ENCODE data around the gene PAQR5.

Gene PAQR5

DNA sequence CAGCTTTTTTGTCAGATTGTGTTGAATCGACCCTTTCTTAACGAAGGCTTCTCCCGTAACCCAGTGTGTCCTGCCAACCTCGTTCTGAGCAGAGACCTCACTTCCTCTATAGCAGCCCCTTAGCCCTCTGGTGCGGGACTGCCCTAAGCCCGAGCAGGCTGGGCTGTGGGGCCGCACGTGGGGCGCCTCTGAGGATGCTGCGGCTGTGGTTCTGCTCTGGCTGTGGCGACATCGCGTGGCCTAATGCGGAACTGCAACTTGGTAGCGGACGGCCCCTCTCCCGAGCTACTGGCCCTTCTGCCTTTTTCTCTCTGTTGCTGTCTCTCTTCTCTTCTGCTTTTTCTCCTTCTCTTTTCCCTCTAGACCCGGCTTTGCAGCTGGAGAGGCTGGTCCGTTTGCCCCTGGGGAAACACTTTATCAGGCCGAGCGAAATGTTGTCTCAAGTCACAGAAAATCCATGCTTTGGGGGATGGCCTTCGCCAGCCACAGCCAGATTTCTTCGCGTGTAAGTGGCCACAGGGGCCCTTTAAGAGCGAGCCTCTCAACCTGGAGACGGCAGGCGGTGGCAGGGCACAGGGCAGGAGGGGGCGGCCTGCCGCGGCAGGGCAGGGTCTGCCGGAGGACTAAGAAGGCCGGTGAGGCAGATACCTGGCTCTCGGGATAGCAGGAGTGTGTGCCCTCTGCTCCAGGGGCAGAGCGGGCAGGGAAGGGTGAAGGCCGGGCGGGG, 96.0 kb downstream of the PAQR5 start:
- no peak for DNase-seq

DNA sequence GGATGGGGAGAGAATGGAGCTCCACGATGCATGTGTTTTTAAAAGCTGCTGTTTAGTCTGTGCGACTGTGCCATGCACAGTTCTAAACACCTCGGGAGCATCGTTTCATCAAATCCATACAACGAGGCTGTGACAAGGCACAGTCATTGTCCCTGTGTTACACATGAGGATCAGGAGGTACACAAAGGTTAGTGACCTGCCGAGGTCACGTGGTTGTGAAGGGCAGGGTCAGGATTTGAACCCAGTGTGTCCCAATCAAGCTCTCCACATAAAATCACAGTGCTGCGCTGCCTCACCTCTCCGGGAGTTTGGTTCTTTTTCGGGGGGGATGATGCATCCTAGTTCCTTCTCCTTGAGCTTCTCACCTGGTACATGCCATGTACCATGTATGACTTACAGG, 96.7 kb downstream of the PAQR5 start:
- DNase-seq, result no peak

DNA sequence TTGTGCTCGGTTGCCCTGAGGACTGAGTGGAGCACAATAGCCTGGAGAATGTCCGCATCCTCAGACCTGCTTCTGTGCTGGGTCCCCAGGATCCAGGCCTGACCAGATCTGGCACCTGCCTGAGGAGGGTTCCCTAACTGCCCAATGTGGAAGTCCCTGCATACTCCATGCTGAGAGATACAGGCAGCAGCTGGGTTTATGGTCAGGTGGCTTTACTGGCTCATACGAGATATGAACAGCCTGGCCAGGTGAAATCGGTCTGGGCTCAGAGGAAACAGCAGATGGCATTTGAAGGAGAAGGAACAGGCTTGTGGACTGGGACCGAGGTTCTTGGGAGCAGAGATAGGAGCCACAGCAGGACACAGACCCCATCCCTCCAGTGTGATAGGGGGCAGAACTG, 97.3 kb downstream of the PAQR5 start:
- no peak for DNase-seq

DNA sequence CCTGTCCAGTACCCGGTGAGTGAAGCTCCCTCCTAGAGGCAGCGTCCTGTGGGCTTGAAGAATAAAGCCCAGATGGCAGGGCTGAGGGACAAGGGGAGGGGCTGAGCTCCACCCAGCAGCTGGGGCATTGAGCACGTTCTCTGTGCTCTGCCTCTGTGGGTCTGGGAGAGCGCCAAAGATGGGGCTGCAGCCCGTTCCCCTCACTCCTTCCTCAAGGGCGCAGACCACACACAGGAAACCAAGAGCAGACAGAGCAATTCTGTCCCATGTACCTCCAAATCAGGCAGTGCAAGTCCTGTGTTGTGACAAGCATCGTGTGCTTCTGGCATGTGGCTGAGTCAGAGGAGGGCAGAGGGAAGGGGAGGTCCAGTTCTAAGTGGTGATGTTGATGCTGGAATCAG, 99.8 kb downstream of the PAQR5 start:
- no peak for DNase-seq

DNA sequence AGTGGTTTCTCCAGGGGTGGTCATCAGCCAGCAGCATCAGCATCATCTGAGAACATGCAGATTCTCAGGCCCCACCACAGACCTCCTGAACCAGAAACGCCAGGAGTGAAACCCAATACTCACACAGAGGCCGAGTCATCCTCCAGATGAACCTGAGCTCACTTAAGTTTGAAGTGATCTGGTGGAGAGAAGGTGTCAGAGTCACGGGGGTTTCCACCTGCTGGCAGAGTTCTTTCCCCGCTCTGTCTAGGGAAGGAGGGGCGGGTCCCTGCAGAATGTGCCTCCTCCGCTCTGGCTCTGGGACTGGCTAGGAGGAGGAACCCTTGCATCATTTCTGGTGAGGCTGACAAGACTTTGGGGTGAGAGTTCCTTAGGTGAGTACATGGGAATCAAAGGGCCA, 102.1 kb downstream of the PAQR5 start:
- no peak for DNase-seq

DNA sequence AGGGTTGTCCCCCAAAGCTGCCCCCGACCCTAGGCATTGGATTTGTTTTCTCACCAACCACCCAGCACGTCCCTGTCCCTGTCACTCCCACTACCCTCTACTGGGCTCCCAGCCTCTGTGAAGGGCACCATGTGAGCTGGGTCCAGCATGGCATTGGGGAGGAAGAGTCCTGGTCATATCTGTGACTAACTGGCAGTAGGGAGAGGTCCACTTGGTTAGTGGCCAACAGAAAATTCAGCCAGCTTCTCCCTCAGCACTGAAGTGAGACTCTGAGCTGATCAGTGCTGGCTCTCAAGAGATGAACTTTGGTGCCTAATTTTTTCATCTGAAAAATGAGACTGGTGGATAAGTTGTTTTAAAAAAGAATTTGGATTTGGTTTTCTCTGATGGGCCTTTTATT, 104.1 kb downstream of the PAQR5 start:
- DNase-seq, result no peak

DNA sequence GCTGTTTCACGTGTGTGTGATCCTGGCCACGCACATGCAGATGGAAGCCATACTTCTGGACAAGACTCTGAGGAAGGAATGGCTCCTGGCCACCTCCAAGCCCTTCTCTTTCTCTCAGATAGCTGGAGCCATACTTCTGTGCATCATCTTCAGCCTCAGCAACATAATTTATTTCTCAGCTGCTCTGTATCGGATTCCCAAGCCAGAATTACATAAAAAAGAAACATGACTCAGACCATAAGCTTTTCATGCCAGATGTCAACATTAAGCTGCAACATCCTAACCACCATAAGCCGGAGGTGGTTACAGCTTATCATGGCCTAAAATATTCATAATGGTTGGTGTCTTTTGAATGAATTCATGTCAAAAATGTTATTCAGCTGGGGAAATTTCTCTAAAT, 104.9 kb downstream of the PAQR5 start:
- no peak for DNase-seq

DNA sequence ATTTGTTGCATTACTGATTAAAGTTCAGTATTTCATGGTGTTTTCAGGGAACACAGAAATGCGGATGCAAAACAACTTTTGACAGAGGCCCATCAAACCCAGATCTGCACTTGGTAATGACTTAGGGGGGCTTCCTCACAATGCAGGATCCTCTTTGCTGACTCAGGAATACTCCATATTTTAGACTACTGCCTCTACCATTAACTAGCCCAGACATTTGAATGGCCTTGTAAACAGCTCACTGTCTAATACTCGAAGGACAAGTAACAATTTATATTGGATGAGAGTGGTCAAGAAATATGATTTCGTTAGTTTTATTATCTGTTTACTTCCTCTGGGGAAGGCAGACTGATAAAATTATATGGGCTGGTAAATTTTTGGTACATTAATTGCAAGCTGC, 106.4 kb downstream of the PAQR5 start:
- no peak for DNase-seq

DNA sequence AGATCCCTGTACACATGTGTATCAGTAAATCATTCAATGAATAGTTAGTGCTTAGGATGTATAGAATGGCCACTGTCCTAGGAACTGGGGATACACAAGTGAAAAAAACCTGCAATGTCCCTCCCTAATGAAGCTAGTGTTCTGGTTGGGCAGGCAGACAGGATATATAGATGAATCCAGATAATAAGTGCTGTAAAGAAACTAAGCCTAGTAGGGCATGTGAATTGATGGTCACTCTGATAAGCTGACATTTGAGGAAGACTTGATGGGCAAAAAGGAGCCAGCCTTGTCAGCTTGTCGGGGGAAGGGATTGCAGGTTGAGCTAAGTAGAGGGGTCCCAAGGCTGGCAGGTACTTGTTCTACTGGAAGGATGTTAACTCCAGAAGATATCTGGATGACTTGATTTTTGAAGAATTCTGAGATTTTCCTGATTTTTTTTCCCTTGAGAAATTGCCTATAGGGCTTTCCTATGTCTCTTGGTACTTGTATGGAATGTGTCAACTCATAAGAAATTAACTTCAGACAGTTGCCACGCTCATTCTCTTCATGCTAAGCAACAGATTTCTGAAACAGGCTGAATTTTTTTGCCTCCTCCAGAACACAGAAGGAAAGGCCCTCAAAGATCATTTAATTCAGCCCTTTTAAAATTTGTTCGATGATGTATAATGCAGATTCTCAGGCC, 109.1 kb downstream of the PAQR5 start:
- DNase-seq, result no peak

DNA sequence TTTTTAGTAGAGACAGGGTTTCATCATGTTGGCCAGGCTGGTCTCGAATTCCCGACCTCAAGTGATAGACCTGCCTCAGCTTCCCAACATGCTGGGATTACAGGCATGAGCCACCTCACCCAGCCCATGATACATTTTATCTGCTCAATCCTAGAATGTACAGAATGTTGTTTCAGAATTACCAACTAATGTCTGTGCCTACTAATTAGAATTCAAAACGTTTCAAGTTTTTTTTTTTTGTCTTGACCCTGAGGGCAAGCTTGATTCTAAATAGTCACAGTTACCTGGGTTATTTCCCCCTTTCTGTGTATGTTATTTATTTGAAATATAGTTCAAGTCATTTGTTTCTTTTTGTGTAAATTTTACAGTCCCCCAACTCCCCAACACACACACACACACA, 110.1 kb downstream of the PAQR5 start:
- no peak for DNase-seq

DNA sequence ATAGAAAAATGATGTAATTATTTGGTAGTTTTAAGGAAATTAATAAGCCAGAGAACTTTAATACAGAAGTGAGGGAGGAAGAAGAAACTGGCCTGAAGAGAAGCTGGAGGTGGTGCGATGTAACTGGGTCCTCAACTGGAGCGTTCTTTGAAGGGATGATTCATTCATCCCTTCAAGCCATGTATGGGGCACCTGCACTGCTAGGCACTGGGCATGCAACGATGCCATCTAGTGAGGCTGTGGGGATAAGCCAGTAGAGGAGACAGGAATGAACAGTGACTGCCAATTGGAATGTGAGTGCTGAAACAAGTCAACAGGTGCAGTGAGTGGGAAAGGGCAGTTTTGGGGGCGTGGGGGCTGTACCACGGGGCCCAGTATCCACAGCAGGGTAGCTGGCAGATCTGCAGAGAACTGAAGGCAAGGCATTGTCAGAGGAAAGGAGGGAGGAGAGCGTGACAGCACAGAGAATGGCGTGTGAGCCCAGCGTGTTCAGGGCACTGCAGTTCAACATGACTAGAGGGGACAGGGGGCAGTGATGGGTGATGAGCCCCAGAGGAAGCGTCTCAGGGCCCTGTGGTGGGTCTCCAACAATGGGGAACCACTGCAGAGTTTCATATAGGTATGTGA, 111.6 kb downstream of the PAQR5 start:
- DNase-seq, result no peak

DNA sequence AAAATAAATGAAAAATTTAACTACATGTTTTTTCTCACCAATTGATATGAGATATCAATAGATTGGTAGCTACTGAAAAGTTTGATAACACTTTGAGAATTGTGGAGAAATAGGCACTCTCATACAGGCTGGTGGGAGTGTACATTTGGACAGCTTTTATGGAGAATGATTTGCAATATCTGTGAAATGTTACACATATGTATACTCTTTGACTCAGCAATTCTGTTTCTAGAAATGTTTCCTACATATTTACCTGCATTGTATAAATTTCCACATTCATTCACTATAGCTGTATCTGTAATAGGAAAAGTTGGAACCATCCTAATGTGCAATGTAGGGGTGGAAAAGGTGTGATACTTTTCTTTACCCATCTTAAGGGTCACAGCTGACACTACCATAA, 113.6 kb downstream of the PAQR5 start:
- DNase-seq, result no peak

DNA sequence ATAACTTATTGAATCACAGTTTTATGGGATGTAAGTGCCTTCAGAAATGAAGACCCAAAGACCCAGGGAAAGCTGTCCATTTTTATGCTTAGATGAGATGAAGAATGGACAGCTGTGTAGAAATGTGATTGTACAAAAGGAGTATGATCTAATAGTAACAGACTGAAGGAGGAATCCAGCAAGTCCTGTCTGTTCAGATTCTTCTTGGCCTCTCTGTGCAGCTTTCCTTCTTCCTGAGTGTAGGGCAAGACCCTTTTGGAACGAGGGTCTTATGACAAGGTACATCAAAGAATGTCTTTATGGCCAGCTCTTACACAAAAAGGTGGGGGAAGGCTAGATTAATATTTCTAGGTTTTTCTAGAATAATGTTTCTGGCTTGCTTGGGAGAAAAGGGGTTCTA, 114.0 kb downstream of the PAQR5 start:
- DNase-seq, result no peak

DNA sequence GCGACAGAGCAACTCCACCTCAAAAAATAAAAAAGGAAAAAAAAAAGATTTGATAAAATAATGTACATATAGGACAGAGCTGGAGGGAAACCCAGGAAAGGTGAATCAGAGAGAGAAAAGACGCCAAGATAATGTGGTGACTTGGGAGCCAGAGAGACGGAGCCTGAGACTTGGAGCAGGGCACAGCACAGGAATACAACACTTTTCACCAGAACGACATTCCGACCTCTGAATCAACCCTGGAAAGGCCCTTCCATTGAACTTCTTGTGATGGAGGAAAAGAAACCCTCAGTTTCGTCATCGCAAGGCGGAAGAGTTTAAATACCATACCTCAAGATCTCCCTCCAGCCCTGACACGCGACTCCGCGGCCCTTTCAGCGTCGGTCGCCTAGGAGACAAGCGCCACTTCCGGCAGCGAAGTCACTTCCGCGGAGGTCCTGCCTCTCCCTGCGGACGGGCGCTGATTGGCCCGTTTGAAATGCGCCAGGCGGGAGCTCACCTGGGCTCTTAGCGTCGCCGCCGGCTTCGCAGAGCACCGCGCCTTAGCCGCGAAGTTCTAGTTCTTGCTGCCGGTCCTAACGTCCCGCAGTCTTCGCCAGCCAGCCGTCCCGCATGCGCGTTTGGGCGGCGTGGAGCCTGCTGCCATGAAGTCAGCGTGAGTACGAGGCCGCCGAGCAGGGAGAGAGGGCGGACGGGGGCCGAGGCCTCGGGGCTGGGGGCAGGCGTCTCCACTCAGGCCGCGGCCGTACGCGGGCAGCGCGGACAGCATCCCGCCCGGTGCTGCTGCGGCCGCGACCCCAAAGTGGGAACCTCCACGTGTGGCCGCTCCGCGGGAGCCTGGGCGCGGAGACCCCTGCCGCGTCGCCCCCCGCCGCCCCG, 115.3 kb downstream of the PAQR5 start, which contains the start of gene KIF23:
TSS of gene KIF23 (plus strand) at position 528 of the 879 bp plus-strand sequence. CDS start at position 645, 117 bp downstream.
- DNase-seq, result peak; percentile 75

DNA sequence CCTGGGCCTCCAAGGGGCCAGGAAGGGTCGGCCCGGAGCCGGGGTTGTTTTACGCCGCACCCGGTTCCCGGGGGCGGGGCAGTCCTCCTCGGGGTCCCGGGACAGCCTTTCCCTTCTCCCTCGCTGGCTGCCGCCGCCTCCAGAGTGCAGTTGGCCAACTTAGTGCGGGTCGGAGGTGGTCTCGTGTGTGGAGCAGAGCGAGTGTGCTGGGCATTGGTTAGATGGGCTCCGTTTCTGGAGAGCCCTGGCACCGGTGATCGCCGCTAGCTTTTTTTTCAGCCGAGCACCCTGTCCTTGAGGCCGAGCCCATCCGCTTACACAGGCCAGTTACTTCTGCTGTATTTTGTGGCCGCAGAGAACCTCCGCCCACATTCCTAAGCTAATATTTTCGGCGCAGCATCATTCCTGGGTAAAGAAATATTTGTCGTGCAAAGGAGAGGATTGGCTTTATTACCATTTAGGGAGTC, 116.0 kb downstream of the PAQR5 start:
- no peak for DNase-seq

DNA sequence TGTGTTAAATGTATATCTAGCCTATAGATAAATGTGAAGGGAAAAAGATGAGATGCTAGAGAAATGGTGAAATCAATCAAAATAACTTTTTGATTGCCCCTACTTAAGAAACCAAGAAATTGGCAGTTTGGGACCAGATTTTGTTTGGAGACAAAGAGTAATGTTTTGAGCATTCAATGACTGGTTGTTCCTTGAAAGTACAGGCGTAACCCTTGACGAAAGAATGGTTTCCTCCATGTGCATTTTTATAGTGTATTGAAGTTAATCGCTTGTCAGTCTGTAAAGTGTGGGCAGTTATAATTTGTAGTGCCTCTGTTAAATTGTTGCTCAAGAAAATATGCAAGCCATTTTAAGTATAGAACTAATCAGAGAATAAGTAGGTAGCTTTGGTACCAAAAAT, 116.7 kb downstream of the PAQR5 start:
- DNase-seq, result no peak

DNA sequence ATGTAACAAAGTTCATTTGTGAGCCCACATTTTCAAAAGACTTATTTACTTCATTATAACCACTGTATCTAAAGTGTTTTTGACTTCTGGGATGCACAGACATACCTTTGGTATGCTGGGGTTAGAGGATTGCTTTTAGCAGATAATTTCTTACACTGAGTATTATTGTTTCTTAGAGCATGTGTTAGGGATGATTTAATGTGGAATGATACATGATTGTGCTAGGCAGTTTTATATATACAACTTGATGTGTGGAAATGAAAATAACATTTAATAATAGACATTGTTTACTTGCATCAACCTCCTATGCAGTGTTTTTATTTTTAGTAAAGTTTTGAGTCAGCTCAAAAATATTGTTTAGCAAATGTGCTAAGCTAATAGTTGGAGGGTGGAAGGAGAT, 118.9 kb downstream of the PAQR5 start:
- no peak for DNase-seq

DNA sequence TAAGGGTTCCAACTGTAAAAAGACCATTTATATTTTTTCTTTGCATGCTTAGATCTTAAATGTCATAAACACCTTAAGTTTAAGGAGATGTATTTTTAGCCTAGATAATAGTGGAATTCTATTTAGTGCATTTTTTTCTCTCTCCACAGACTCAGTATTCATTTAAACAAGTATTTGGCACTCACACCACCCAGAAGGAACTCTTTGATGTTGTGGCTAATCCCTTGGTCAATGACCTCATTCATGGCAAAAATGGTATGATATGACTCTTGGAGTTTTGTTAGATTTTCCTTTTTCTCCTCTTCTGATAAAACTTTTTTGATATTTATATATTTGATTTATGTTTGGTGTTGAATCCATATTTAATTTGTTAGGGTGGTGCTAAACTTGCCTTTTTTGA, 122.8 kb downstream of the PAQR5 start:
- no peak for DNase-seq

DNA sequence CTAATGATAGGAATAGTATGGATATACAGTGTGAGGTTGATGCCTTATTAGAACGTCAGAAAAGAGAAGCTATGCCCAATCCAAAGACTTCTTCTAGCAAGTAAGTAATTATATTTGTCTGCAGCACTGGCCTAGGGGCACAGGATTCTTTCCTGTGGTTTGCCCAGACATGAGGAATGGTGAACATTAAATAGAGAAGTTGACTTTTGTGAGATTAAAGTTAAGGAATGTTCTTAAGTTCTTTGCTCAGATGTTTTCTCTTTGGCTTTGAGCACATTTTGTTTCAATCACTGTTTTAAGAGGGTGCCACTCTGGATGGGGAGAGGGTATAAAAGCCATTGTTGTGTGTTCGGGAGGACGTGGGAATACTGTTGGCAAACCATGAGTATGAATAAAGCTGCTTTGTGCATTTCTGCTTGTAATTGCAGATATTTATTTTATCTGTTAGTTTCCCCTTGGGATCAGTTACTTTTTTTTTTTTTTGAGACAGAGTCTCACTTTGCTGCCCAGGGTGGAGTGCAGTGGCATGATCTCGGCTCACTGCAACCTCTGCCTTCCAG, 123.7 kb downstream of the PAQR5 start:
- DNase-seq, result no peak

DNA sequence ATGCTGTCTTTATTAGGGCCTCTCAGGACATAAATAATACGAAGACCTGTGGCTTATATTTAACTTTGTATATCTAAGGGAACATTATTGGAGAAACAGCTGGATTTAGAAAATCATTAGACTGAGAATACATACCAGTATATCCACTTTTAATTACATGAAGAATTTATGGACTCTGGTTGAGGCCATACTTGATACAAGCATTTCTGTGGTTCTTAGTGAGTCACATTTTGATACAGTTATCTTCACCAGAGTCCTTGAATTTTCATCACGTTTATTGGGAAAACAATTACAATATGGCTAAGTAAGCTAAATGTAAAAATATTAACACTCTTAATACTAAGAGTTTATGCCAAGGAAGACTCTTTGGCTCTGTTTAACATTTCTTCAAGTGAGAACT, 125.3 kb downstream of the PAQR5 start:
- no peak for DNase-seq

DNA sequence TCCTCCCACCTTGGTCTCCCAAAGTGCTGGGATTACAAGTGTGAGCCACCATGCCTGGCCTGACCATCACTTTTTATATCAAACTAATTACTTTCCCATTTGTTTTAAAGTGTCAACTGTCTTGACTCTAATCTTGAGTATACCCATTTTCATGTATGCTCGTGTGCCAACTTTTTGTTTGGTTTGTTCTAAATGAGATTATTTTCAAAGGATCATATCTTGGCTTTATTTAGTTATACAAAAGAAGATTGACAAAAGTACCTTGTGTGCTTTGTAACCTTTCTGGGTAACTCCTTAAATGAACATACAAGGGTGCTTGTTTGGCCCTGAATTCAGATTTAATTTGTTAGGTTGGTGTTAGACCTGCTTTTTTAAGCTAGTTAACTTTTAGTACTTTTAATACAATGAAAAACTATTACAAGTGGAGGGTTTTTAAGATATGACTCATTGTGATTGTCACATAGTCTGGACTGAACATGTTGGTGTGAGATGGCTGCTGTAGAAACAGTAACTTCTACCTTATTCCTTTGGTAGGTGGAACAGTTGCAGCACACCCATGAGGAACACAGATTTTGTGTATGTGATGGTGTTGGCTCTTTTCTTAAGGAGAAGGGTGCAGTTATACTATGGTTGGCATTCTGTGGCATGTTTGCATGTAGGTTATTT, 126.2 kb downstream of the PAQR5 start:
- no peak for DNase-seq

DNA sequence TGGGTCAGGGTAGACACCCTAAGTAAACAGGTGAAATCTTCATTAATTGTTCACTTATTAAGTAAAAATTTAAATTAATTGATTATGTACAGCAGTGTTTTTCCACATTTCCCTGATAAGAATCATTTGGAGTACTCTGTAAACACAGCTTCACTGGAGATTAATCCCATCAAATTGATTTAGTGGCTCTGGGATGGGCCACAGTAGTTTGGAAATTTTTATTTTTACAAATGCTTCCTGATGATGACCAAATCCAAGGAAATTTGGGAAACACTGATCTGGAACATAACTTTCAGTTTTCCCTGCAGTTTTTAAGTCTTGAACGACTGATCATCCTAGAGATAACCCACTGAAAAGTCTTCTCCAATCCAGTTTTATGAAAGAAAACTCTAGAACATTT, 135.1 kb downstream of the PAQR5 start:
- no peak for DNase-seq

Measured in NCI-H2029 (cell line).